Measurements from ENCODE around the gene FAM114A2. TPM values are rescaled to one million over a fixed set of nuclear protein-coding genes. Genes with fewer than 3 reads are reported as not detected.

Gene FAM114A2
- total RNA-seq, 2 experiments from 2014 or later = 16.5 to 33.2 TPM

- TF ChIP-seq, protein P1, sequence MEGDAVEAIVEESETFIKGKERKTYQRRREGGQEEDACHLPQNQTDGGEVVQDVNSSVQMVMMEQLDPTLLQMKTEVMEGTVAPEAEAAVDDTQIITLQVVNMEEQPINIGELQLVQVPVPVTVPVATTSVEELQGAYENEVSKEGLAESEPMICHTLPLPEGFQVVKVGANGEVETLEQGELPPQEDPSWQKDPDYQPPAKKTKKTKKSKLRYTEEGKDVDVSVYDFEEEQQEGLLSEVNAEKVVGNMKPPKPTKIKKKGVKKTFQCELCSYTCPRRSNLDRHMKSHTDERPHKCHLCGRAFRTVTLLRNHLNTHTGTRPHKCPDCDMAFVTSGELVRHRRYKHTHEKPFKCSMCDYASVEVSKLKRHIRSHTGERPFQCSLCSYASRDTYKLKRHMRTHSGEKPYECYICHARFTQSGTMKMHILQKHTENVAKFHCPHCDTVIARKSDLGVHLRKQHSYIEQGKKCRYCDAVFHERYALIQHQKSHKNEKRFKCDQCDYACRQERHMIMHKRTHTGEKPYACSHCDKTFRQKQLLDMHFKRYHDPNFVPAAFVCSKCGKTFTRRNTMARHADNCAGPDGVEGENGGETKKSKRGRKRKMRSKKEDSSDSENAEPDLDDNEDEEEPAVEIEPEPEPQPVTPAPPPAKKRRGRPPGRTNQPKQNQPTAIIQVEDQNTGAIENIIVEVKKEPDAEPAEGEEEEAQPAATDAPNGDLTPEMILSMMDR (conservative IDR thresholded peaks at IDR 0.05; ENCODE audit: low read length) = no peak
- TF ChIP-seq EZH2phosphoT487 (IDR thresholded peaks at IDR 0.05; ENCODE audit: borderline replicate concordance, low read depth, low read length) = no peak
- POLR2A ChIA-PET = interaction anchor here (1.1 kb wide), 1 partner anchor 17 kb away, joined by 3 read pairs; no protein-coding TSS in a partner anchor
- Histone ChIP-seq H3K79me2 (ENCODE audit: insufficient read depth, low read depth, low read length) (no peaks in the 10 kb centered on the region), H3K9me2 (ENCODE audit: insufficient read depth, low read length) (no peaks in the 10 kb centered on the region), H3K9me3 (ENCODE audit: low read length) (no peaks in the 10 kb centered on the region), H3K36me3 (ENCODE audit: insufficient read depth, low read length) (no peaks in the 10 kb centered on the region), H3K4me3 (ENCODE audit: low read depth, low read length, poor library complexity, severe bottlenecking) (no peak overlapping the region), H3K4me1 (ENCODE audit: insufficient read depth, low read length, poor library complexity, severe bottlenecking) (no peaks in the 10 kb centered on the region), H3K4me2 (ENCODE audit: low read length) (no peak overlapping the region), H2AFZ (ENCODE audit: low read length) (no peak overlapping the region), H4K20me1 (ENCODE audit: insufficient read depth, low read length) (no peaks in the 10 kb centered on the region), H3K27ac (ENCODE audit: low read depth, low read length, poor library complexity, severe bottlenecking) (no peak overlapping the region)
- BruUV-seq (replicated peaks) = no TSS peak
- no peak for DNase-seq (ENCODE audit: low spot score)
- intact Hi-C loops (cut with micrococcal nuclease; ENCODE audit: unreplicated experiment) = no loop called here
- CTCF ChIA-PET (ENCODE audit: unreplicated experiment) = no interaction called here
Measured at GRCh38 chr5:153988510-153988909, 50.2 kb downstream of the FAM114A2 start.

DNA sequence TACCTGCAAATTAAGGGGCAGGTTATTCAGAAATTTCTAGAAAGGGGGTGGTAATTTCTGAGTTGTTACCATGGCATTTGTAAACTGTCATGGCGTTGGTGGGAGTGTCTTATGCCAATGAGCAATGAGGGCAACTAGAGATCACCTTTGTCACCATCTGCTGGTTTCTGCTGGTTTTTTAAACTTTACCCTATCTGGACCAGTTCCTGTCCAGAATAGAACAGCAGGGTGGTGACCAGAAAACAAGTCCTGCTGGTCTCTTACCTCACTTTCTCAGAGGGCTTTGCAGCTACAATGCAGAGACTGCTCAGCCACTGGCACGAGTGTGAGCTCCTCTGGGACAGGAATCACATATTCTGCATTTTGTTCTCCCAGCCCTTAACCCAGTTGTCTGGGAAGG is 51.4 kb downstream of the FAM114A2 start:
- Histone ChIP-seq H3K9me3 (ENCODE audit: low read length) (no peaks in the 10 kb centered on the region), H3K9me2 (ENCODE audit: insufficient read depth, low read length) (no peaks in the 10 kb centered on the region), H3K79me2 (ENCODE audit: insufficient read depth, low read depth, low read length) (no peaks in the 10 kb centered on the region), H3K4me2 (ENCODE audit: low read length) (no peak overlapping the region), H3K4me3 (ENCODE audit: low read depth, low read length, poor library complexity, severe bottlenecking) (no peak overlapping the region), H4K20me1 (ENCODE audit: insufficient read depth, low read length) (no peaks in the 10 kb centered on the region), H2AFZ (ENCODE audit: low read length) (no peak overlapping the region), H3K27ac (ENCODE audit: low read depth, low read length, poor library complexity, severe bottlenecking) (no peak overlapping the region), H3K36me3 (ENCODE audit: insufficient read depth, low read length) (no peaks in the 10 kb centered on the region), H3K4me1 (ENCODE audit: insufficient read depth, low read length, poor library complexity, severe bottlenecking) (no peaks in the 10 kb centered on the region)
- TF ChIP-seq EZH2phosphoT487 (IDR thresholded peaks at IDR 0.05; ENCODE audit: borderline replicate concordance, low read depth, low read length) = no peak
- TF ChIP-seq, protein P1 (conservative IDR thresholded peaks at IDR 0.05; ENCODE audit: low read length) = no peak
- BruUV-seq (replicated peaks) = no TSS peak
- intact Hi-C loops (cut with micrococcal nuclease; ENCODE audit: unreplicated experiment) = no loop called here
- ChIA-PET POLR2A (interaction anchor here (1.9 kb wide), 1 partner anchor 12 kb away, joined by 4 read pairs; no protein-coding TSS in a partner anchor), CTCF (ENCODE audit: unreplicated experiment) (no interaction called here)
- no peak for DNase-seq (ENCODE audit: low spot score)

GRCh38 chr5:153985498-153985897 is 53.2 kb downstream of the FAM114A2 start:
- no TSS peak for BruUV-seq (replicated peaks)
- Histone ChIP-seq H3K27ac (ENCODE audit: low read depth, low read length, poor library complexity, severe bottlenecking) (no peak overlapping the region), H3K9me2 (ENCODE audit: insufficient read depth, low read length) (no peaks in the 10 kb centered on the region), H3K4me3 (ENCODE audit: low read depth, low read length, poor library complexity, severe bottlenecking) (no peak overlapping the region), H3K79me2 (ENCODE audit: insufficient read depth, low read depth, low read length) (no peaks in the 10 kb centered on the region), H3K36me3 (ENCODE audit: insufficient read depth, low read length) (no peaks in the 10 kb centered on the region), H2AFZ (ENCODE audit: low read length) (no peak overlapping the region), H4K20me1 (ENCODE audit: insufficient read depth, low read length) (no peaks in the 10 kb centered on the region), H3K4me1 (ENCODE audit: insufficient read depth, low read length, poor library complexity, severe bottlenecking) (no peaks in the 10 kb centered on the region), H3K9me3 (ENCODE audit: low read length) (no peaks in the 10 kb centered on the region), H3K4me2 (ENCODE audit: low read length) (no peak overlapping the region)
- no peak for DNase-seq (ENCODE audit: low spot score)
- ChIA-PET CTCF (ENCODE audit: unreplicated experiment) (interaction anchor here (0.5 to 1.2 kb wide), 2 partner anchors 10 to 130 kb away, joined by 3 read pairs; no protein-coding TSS in a partner anchor), POLR2A (interaction anchor here (1.9 kb wide), 1 partner anchor 10 kb away, joined by 4 read pairs; no protein-coding TSS in a partner anchor)
- no peak for TF ChIP-seq EZH2phosphoT487 (IDR thresholded peaks at IDR 0.05; ENCODE audit: borderline replicate concordance, low read depth, low read length)
- TF ChIP-seq, protein P1 (conservative IDR thresholded peaks at IDR 0.05; ENCODE audit: low read length) = no peak
- intact Hi-C loops (cut with micrococcal nuclease; ENCODE audit: unreplicated experiment) = no loop called here

Measured in OCI-LY7 (cell line).